GM12875 (cell line): ENCODE measurements around the gene DIP2C.
"Not testable (repeated sequence)": the region's sequence is repeated elsewhere in the genome, so short reads cannot be mapped to it uniquely, and the experiment has no call there.

Experiments
- H3K4me3 ChIP-seq: one replicate; pipeline ENCODE4 v1.5.1; 2011; ENCODE audit warnings: low read depth, low read length, control low read depth
- CTCF ChIP-seq: IDR thresholded peaks from 2 replicates; pipeline ENCODE4 v1.5.1; 2011; ENCODE audit warnings: low read depth, mild to moderate bottlenecking, control low read depth, inconsistent platforms, low read length, moderate library complexity, borderline replicate concordance; ENCODE audit not compliant: insufficient read depth

DIP2C gene

GRCh38 chr10:350981-351501, 338.4 kb downstream of the DIP2C start:
- no peak for TF ChIP-seq CTCF
- H3K4me3 ChIP-seq: no peak overlapping the region

DNA sequence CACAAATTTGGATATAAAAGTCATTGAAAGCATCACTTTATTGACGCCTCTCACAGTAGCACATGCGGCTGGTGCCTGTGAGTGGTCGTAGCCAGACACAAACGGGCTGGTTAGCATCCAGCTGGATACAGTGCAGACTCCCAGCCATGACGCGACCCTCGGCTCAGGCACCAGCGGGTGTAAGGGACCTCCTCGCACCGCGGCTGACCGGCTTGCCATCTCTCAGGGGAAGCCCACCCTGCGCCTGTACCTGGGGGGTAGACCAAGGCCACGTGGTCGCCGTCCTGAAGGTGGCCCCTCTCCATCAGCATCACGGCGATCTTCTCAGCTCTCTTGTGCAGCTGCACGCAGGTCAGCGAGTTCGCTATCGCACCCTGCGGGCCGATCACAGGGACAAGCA, 340.4 kb downstream of the DIP2C start:
- TF ChIP-seq CTCF: no peak
- no peak overlapping the region for H3K4me3 ChIP-seq

- no peak overlapping the region for H3K4me3 ChIP-seq
- no peak for TF ChIP-seq CTCF
Measured at GRCh38 chr10:348456-348855, 341.0 kb downstream of the DIP2C start.

DNA sequence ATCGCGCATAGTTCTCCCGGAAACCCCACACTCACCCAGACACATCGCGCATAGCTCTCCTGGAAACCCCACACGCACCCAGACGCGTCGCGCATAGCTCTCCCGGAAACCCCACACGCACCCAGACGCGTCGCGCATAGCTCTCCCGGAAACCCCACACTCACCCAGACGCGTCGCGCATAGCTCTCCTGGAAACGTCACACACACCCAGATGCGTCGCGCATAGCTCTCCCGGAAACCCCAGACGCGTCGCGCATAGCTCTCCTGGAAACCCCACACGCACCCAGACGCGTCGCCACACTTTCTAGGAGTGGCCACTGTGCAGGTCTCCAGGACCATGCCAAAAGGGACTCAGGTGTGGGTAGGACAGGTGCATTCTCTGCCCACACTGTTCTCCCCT, 341.7 kb downstream of the DIP2C start:
- H3K4me3 ChIP-seq: not testable (repeated sequence)

DNA sequence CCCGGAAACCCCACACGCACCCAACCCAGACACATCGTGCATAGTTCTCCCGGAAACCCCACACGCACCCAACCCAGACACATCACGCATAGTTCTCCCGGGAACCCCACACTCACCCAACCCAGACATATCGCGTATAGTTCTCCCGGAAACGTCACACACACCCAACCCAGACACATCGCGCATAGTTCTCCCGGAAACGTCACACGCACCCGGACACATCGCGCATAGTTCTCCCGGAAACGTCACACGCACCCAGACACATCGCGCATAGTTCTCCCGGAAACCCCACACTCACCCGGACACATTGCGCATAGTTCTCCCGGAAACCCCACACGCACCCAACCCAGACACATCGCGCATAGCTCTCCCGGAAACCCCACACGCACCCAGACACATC, 342.3 kb downstream of the DIP2C start:
- not testable (repeated sequence) for H3K4me3 ChIP-seq

- no peak overlapping the region for H3K4me3 ChIP-seq
- TF ChIP-seq CTCF: no peak
Measured at GRCh38 chr10:344582-345200, 344.8 kb downstream of the DIP2C start.

DNA sequence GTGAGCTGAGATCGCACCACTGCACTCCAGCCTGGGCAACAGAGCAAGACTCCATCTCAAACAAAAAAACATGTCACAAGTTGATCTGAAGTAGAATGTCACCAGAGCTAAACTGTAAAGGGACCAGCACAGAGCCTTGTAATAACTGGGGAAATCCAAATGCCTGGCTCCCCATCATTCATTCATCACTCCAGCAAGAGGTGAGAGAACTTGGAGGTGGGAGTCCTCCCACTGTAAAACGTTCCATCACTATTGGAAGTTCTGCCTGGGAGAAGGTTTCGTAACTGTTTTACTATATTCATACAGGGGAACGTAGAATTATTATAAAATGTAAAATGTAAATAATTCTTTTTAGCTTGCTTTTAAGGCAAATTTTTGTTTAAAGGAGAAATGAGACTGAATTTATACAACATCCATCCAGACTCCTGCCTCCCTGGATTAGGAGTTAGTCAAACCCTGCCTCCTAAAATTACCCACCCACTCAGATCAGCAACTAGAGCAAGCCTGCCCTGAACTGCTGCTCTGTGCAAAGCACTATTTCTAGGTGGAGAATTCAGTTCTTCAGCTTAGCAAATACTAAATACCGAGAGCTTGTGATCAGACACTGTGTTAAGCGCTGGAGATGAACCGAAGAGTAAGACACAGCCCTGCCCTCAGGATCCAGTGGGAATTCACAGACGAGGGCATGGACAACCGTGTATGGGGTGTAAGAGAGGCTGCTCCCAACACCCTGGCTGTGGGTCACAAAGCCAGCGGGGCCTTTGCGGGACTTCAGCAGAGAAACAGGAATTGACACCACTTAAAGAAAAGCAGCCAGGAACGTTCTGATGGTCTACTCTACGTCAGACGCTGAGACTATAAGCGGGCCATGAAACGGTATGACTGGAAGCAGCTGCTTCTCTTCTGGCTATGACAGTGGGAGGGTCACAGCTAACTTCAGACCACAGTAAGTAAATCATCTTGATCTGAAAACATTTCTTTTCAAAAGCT, 345.9 kb downstream of the DIP2C start:
- H3K4me3 ChIP-seq: no peak overlapping the region
- no peak for TF ChIP-seq CTCF
